Stimulated activated CD4-positive, alpha-beta T cell treated with anti-CD3 and anti-CD28 coated beads, Interleukin-12 subunit alpha, Interleukin-12 subunit beta, amount 100 ng/mL, for 48 hours (primary cell): Measurements from ENCODE around the gene CNTFR.

ENCODE experiments used
- DNase-seq, 3 donors: peaks; one replicate each; pipeline ENCODE4 v3.0.0-alpha.2; 2020; ENCODE audit warnings: low read depth in 2 of 3, low spot score in 1 of 3

The CNTFR gene

GRCh38 chr9:34508951-34509350, 80.6 kb downstream of the CNTFR start:
- DNase-seq: no peak

GRCh38 chr9:34508463-34508862, 81.1 kb downstream of the CNTFR start:
- DNase-seq: no peak

GRCh38 chr9:34507966-34508365, 81.6 kb downstream of the CNTFR start:
- DNase-seq: no peak

GRCh38 chr9:34507556-34507955, 82.0 kb downstream of the CNTFR start:
- no peak for DNase-seq

GRCh38 chr9:34506623-34507022, 82.9 kb downstream of the CNTFR start:
- no peak for DNase-seq

- no peak for DNase-seq
Measured at GRCh38 chr9:34505370-34506120, 84.0 kb downstream of the CNTFR start.

GRCh38 chr9:34503406-34503805, 86.1 kb downstream of the CNTFR start:
- no peak for DNase-seq

- no peak for DNase-seq
Measured at GRCh38 chr9:34502891-34503290, 86.6 kb downstream of the CNTFR start.

- DNase-seq: no peak
Measured at GRCh38 chr9:34502471-34502870, 87.1 kb downstream of the CNTFR start.

GRCh38 chr9:34501889-34502425, 87.6 kb downstream of the CNTFR start:
- no peak for DNase-seq
